SK-N-SH treated with all-trans-retinoic acid at 6 μM for 48 hours (cell line): ENCODE results near the gene FPGS.

ENCODE experiments used
- ATAC-seq: fragments of 200-7000 bp; cut with Tn5 transposase; 3 replicates; pipeline ENCODE4 v1.9.1; 2020; ENCODE audit warnings: mild to moderate bottlenecking, moderate library complexity
- ARNTL ChIP-seq: fragments of 450-650 bp; formaldehyde crosslinking; IDR thresholded peaks from 2 replicates; pipeline ENCODE4 v1.5.0; 2020; ENCODE audit warnings: low read depth, mild to moderate bottlenecking, moderate library complexity, borderline replicate concordance
- BACH2 ChIP-seq: fragments of 250-450 bp; sonication (Bioruptor Pico); IDR thresholded peaks from 2 replicates; pipeline ENCODE4 v1.9.0; 2021; ENCODE audit warnings: mild to moderate bottlenecking, borderline replicate concordance
- CREB5 ChIP-seq: fragments of 250-450 bp; sonication (Bioruptor Pico); IDR thresholded peaks from 2 replicates; pipeline ENCODE4 v1.5.1; 2020; ENCODE audit warnings: low read depth, mild to moderate bottlenecking, moderate library complexity
- CSDC2 ChIP-seq: fragments of 250-450 bp; sonication (Bioruptor Pico); IDR thresholded peaks from 2 replicates; pipeline ENCODE4 v1.5.0; 2020; ENCODE audit warnings: mild to moderate bottlenecking, moderate library complexity
- CSRNP3 ChIP-seq: fragments of 250-450 bp; sonication (Bioruptor Pico); IDR thresholded peaks from 2 replicates; pipeline ENCODE4 v1.5.1; 2021; ENCODE audit warnings: mild to moderate bottlenecking, moderate library complexity
- GLIS3 ChIP-seq: fragments of 250-450 bp; sonication (Bioruptor Pico); IDR thresholded peaks from 2 replicates; pipeline ENCODE4 v1.5.0; 2020; ENCODE audit warnings: mild to moderate bottlenecking, moderate library complexity
- ISL1 ChIP-seq: fragments of 250-450 bp; sonication (Bioruptor Pico); IDR thresholded peaks from 2 replicates; pipeline ENCODE4 v2.1.2; 2022; ENCODE audit warnings: mild to moderate bottlenecking, moderate library complexity
- OSR1 ChIP-seq: fragments of 250-450 bp; sonication (Bioruptor Pico); IDR thresholded peaks from 2 replicates; pipeline ENCODE4 v1.8.0; 2022; ENCODE audit warnings: moderate library complexity, mild to moderate bottlenecking, inconsistent platforms
- PATZ1 ChIP-seq: fragments of 250-450 bp; sonication (Bioruptor Pico); IDR thresholded peaks from 2 replicates; pipeline ENCODE4 v1.8.0; 2020; ENCODE audit warnings: mild to moderate bottlenecking, moderate library complexity, borderline replicate concordance
- POU6F1 ChIP-seq: fragments of 250-450 bp; sonication (Bioruptor Pico); IDR thresholded peaks from 2 replicates; pipeline ENCODE4 v1.8.0; 2021; ENCODE audit warnings: low read depth, mild to moderate bottlenecking, moderate library complexity, borderline replicate concordance
- PPARA ChIP-seq: fragments of 250-450 bp; sonication (Bioruptor Pico); IDR thresholded peaks from 2 replicates; pipeline ENCODE4 v1.5.0; 2020; ENCODE audit warnings: mild to moderate bottlenecking, borderline replicate concordance
- RARB ChIP-seq: fragments of 250-450 bp; sonication (Bioruptor Pico); IDR thresholded peaks from 2 replicates; pipeline ENCODE4 v1.8.0; 2021; ENCODE audit warnings: mild to moderate bottlenecking, moderate library complexity
- TCF4 ChIP-seq: fragments of 250-450 bp; sonication (Bioruptor Pico); IDR thresholded peaks from 2 replicates; pipeline ENCODE4 v1.8.0; 2021; ENCODE audit warnings: mild to moderate bottlenecking, moderate library complexity, borderline replicate concordance
- TOX ChIP-seq: fragments of 250-450 bp; sonication (Bioruptor Pico); IDR thresholded peaks from 2 replicates; pipeline ENCODE4 v1.8.0; 2021; ENCODE audit warnings: mild to moderate bottlenecking, moderate library complexity, borderline replicate concordance
- TSHZ2 ChIP-seq: fragments of 250-450 bp; sonication (Bioruptor Pico); IDR thresholded peaks from 2 replicates; pipeline ENCODE4 v1.5.0; 2020; ENCODE audit warnings: mild to moderate bottlenecking, moderate library complexity
- ZC3H10 ChIP-seq: fragments of 250-450 bp; sonication (Bioruptor Pico); IDR thresholded peaks from 2 replicates; pipeline ENCODE4 v1.5.1; 2021; ENCODE audit warnings: mild to moderate bottlenecking, moderate library complexity
- ZFP3 ChIP-seq: fragments of 250-450 bp; sonication (Bioruptor Pico); IDR thresholded peaks from 2 replicates; pipeline ENCODE4 v1.5.0; 2020; ENCODE audit warnings: mild to moderate bottlenecking, moderate library complexity
- ZFP30 ChIP-seq: fragments of 450-650 bp; formaldehyde crosslinking; IDR thresholded peaks from 2 replicates; pipeline ENCODE4 v1.5.0; 2022; ENCODE audit warnings: mild to moderate bottlenecking, moderate library complexity
- ZNF565 ChIP-seq: fragments of 450-650 bp; formaldehyde crosslinking; conservative IDR thresholded peaks from 2 replicates; pipeline ENCODE4 v1.5.0; 2020; ENCODE audit warnings: low read depth, mild to moderate bottlenecking, moderate library complexity
- ZNF70 ChIP-seq: fragments of 450-650 bp; formaldehyde crosslinking; IDR thresholded peaks from 2 replicates; pipeline ENCODE4 v1.5.0; 2020; ENCODE audit warnings: mild to moderate bottlenecking, moderate library complexity
- ZNF8 ChIP-seq: fragments of 450-650 bp; formaldehyde crosslinking; IDR thresholded peaks from 2 replicates; pipeline ENCODE4 v1.5.0; 2020; ENCODE audit warnings: mild to moderate bottlenecking, moderate library complexity

The FPGS gene

GRCh38 chr9:127767410-127767809, 35.3 kb upstream of the FPGS start:
- ATAC-seq, result no peak

GRCh38 chr9:127767909-127768331, 34.8 kb upstream of the FPGS start:
- TF ChIP-seq CSRNP3 (CRISPR knock-in tag) (no peak), BACH2 (CRISPR knock-in tag) (no peak), TCF4 (peak; percentile 20; the same call in 1 of the 2 replicates)
- no peak for ATAC-seq

More at GRCh38 chr9:127767410-127767809, 35.3 kb upstream of the FPGS start:
- no peak for TF ChIP-seq ZNF8 (CRISPR knock-in tag)
- TF ChIP-seq TOX, result no peak
- no peak for TF ChIP-seq POU6F1
- TF ChIP-seq ZC3H10 (CRISPR knock-in tag), result no peak
- TF ChIP-seq PATZ1 (CRISPR knock-in tag), result no peak
- no peak for TF ChIP-seq ISL1 (CRISPR knock-in tag)
- TF ChIP-seq ARNTL (CRISPR knock-in tag), result no peak
- no peak for TF ChIP-seq ZFP3
- TF ChIP-seq CREB5 (CRISPR knock-in tag), result no peak
- no peak for TF ChIP-seq ZNF70
- TF ChIP-seq GLIS3 (CRISPR knock-in tag), result no peak
- no peak for TF ChIP-seq RARB (CRISPR knock-in tag)
- TF ChIP-seq OSR1 (CRISPR knock-in tag), result no peak
- TF ChIP-seq, all 23 proteins: peak for 0

- ATAC-seq, result no peak
Measured at GRCh38 chr9:127768698-127769097, 34.0 kb upstream of the FPGS start.

More at GRCh38 chr9:127768698-127769097, 34.0 kb upstream of the FPGS start:
- TF ChIP-seq BACH2 (CRISPR knock-in tag), result no peak
- no peak for TF ChIP-seq CREB5 (CRISPR knock-in tag)
- TF ChIP-seq CSDC2 (CRISPR knock-in tag), result no peak
- no peak for TF ChIP-seq ZNF565 (CRISPR knock-in tag)
- no peak for TF ChIP-seq GLIS3 (CRISPR knock-in tag)
- TF ChIP-seq ZC3H10 (CRISPR knock-in tag), result no peak
- TF ChIP-seq ISL1 (CRISPR knock-in tag), result no peak
- TF ChIP-seq ZNF70, result no peak
- TF ChIP-seq ZFP3, result no peak
- TF ChIP-seq ZFP30, result no peak
- no peak for TF ChIP-seq OSR1 (CRISPR knock-in tag)
- TF ChIP-seq TOX, result no peak
- no peak for TF ChIP-seq PATZ1 (CRISPR knock-in tag)
- no peak for TF ChIP-seq ZNF8 (CRISPR knock-in tag)
- no peak for TF ChIP-seq PPARA (CRISPR knock-in tag)
- no peak for TF ChIP-seq POU6F1
- no peak for TF ChIP-seq RARB (CRISPR knock-in tag)
- no peak for TF ChIP-seq TSHZ2 (CRISPR knock-in tag)
